Measurements from ENCODE around the gene HTD2.

The HTD2 gene

DNA sequence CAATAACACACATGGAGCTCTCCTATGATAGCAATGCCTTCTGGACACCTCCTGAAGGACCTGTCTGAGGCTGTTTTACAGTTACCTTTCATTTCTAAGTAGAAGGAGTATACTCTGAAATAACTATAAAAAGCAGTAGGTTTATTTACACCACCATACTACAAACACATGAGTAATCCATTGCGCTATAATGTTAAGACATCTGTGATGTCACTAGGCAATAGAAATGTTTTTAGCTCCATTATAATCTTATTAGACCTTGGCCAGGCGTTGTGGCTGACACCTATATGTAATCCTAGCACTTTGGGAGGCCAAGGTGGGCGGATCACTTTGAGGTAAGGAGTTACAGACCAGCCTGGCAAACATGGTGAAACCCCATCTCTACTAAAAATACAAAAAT is 51.1 kb downstream of the HTD2 start:
- no peak for DNase-seq (ENCODE audit: low read depth)

DNA sequence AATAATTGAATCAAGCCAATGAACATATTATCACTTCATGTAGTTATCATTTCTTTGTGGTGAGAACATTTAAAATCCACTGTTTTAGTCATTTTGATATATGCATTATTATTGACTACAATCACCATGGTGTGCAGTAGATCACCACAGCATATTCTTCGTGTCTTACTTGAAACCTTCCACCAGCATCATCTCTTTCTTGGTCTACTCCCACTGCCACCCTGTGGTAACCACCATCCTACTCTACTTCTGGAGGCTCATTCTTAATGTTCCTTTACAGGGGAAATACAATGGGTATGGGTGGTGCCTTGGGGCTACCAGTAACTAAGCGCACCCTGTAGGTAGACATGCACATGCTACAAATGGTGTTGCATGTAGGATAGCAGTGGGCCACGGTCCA is 51.8 kb downstream of the HTD2 start:
- DNase-seq (ENCODE audit: low read depth): no peak

DNA sequence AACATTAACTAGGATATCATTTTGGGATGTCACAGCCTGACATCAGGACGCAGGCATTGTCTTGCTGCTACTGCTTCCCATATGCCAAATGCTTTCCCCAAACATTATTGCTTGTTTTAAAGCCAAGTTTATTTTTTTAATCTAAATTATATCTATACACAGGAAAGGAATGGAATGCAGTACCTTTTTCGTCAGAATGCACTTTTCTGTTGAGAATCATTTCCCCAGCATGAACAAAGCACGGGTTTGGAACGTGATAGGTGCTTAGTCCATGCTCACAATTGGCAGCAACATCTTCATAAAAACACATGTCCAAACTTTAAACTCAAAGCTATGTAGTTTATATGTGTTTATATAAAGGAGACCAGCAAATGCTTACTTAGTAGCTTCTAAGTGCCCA is 52.5 kb downstream of the HTD2 start:
- DNase-seq (ENCODE audit: low read depth): no peak

DNA sequence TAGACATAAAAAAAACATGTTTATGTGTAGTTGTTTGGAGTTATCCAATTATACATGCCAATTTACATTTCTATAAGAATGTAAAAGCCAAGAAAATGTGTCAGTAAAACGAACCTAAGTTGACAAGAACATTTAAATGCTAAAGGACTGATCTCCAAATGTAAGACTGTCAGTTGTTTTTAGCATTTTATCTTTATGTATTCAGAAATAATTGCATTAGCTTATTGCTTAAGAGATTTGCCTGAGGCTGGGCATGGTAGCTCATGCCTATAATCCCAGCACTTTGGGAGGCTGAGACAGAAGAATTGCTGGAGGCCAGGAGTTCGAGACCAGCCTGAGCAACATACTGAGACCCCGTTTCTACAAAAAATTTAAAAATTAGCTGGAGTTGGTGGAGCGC is 53.3 kb downstream of the HTD2 start:
- no peak for DNase-seq (ENCODE audit: low read depth)

DNA sequence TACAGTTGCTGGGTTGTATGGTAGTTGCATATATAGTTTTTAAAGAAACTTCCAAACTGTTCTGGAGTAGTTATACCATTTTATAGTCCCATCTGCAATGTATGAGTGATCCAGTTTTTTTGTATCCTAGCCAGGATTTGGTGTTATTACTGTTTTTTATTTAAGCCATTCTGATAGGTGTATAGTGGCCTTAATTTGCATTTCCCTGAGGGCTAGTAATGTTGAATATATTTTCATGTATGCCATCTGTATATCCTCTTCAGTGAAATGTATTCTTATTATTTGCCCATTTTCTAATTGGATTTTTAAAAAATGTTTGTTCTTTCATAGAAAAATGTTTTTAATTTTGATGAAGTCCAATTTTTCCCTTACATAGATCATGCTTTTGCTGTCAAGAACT is 55.5 kb downstream of the HTD2 start:
- no peak for DNase-seq (ENCODE audit: low read depth)

DNA sequence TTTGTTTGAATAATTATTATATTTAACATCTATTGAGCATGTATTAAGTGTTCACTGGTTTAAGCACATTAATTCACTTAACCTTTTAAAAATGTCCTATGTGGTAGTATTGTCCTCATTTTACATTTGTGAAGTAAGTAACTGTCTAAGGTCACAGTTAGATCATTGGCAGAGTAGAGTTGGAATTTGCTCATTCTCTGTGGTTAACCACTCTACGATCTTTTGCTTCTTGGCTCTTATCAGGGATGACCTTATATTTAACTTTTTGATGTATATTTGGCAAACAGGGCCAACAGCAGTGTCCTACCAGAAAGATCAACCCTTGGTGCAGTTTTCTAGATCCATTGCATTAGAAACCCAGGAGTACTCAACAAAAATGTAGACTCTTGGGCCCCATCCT is 60.4 kb downstream of the HTD2 start:
- no peak for DNase-seq (ENCODE audit: low read depth)

DNA sequence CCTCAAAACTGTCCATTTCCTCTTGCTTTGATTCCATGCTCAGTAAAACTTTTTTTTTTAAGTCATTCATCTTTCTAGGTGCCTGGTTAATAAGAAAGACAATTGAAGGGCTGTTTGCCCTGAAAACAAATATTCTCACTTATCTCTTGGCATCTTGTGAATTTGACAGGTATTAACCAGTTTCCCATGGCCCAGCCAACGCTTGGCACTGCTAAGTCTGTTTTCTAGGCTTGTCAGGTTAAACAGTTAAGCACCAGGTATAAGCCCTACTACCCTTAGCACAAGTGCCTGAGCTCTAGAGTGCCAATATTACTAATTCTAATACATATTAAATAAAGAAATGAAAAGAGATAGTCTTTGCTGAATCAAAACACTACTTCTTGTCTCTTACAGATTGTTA is 62.7 kb downstream of the HTD2 start:
- no peak for DNase-seq (ENCODE audit: low read depth)

Data from activated T-cell treated with anti-CD3 and anti-CD28 coated beads for 1 hour (primary cell).